ENCODE results near the gene PIGP.

Gene PIGP

DNA sequence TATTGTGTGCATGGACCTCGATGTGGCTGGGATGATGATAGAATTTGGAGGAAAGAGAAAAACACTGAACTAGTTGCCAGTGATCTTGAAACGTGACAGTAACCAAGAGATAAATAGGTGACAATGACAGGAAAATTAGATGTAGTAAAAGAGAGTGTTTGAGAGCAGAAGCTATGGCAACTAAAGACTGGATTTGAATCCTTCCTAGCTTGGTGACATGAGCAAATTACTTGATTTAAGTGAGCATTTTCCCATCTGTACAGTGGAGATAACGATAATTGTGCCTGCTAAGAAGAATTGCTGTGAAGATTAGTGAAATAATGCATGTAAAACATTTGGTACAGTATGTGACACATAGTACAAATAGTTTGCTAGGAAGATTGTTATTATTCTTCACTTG lies 12.9 kb upstream of the PIGP start:
- no peak overlapping the region for H3K4me3 ChIP-seq (ENCODE audit: low read depth, low read length)
- in situ Hi-C loops (cut with HindIII; ENCODE audit: low sequenced_read_pairs): no loop called here
- TF ChIP-seq, protein P1, sequence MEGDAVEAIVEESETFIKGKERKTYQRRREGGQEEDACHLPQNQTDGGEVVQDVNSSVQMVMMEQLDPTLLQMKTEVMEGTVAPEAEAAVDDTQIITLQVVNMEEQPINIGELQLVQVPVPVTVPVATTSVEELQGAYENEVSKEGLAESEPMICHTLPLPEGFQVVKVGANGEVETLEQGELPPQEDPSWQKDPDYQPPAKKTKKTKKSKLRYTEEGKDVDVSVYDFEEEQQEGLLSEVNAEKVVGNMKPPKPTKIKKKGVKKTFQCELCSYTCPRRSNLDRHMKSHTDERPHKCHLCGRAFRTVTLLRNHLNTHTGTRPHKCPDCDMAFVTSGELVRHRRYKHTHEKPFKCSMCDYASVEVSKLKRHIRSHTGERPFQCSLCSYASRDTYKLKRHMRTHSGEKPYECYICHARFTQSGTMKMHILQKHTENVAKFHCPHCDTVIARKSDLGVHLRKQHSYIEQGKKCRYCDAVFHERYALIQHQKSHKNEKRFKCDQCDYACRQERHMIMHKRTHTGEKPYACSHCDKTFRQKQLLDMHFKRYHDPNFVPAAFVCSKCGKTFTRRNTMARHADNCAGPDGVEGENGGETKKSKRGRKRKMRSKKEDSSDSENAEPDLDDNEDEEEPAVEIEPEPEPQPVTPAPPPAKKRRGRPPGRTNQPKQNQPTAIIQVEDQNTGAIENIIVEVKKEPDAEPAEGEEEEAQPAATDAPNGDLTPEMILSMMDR (IDR thresholded peaks at IDR 0.05; ENCODE audit: low read depth, low read length): no peak
- DNase-seq (ENCODE audit: low read depth, low spot score): no peak

DNA sequence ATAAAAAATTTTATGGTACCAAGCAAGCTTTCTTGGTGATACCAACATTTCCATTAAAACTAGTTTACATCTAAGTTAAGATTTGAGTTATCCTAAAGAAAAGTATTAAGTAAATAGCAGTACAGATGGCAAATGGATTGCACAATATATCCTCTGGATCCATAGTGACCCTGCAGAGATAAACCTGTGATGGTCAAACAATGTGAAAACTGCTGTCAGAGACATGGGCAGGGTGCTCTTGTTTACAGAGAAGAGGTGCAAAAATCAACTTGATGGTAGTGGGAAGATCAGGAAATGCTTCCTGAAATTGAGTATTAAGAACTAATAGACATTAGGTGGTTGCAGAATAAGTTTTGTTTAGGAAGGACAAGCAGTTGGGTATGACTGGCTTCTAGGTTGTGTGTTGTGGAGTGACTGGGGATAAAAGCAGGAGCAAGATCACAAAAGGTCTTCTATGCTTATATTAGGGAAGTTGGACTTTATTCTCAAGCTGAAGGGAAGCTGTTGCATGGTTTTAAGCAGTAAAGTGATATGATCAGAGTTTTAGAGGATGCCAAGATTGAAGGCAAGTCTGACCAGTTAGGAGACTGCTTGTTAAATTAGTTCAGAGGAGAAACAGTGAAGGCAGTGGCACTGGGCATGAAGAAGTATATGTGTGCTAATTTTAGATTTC lies 10.1 kb upstream of the PIGP start:
- H3K4me3 ChIP-seq (ENCODE audit: low read depth, low read length): no peak overlapping the region
- TF ChIP-seq, protein P1 (IDR thresholded peaks at IDR 0.05; ENCODE audit: low read depth, low read length): no peak
- no peak for DNase-seq (ENCODE audit: low read depth, low spot score)
- in situ Hi-C loops (cut with HindIII; ENCODE audit: low sequenced_read_pairs): no loop called here

DNA sequence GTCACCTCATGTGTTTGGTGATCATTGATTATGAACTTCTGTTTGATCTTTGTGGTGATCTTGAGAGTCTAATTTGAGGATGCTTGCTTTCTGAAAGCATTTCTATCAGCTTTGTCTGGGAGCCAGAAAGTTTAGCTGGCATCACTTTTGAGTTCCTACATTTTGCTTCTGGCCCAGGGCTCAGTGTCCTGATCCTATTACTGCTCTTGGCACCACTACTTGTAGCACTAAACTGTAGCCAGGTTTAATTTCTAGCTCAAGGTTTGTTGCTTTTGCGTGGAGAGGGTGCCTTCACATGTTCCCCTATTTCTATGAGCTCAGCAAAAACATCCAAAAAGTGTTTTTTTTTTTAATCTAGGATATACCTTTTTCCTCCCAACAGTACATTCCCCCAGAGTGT lies 9.5 kb upstream of the PIGP start:
- H3K4me3 ChIP-seq (ENCODE audit: low read depth, low read length): no peak overlapping the region
- TF ChIP-seq, protein P1 (IDR thresholded peaks at IDR 0.05; ENCODE audit: low read depth, low read length): no peak
- DNase-seq (ENCODE audit: low read depth, low spot score): no peak
- in situ Hi-C loops (cut with HindIII; ENCODE audit: low sequenced_read_pairs): no loop called here

DNA sequence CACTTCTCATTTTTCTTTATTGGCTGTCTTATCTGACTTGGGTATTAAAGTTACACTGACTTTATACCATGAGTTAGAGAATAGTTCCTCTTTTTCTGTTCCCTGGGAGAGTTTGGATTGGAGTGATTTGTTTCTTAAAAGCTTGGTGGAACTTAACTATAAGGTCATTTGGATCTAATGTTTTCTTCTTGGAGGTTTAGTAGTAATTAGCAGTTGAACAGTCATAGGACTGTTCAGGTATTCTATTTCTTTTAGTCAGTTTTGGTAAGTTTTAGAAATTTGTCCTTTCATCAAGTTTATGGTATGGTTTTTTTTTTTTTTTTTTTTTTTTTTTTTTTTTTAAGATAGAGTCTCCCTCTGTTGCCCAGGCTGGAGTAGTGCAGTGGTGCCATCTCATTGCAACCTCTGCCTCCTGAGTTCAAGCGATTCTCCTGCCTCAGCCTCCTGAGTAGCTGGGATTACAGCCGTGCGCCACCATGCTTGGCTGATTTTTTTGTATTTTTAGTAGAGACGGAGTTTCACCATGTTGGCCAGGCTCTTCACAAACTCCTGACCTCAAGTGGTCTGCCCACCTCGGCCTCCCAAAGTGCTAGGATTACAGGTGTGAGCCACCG lies 6.4 kb upstream of the PIGP start:
- TF ChIP-seq, protein P1 (IDR thresholded peaks at IDR 0.05; ENCODE audit: low read depth, low read length): peak; percentile 15
- in situ Hi-C loops (cut with HindIII; ENCODE audit: low sequenced_read_pairs): no loop called here
- H3K4me3 ChIP-seq (ENCODE audit: low read depth, low read length): no peak overlapping the region
- DNase-seq (ENCODE audit: low read depth, low spot score): no peak

DNA sequence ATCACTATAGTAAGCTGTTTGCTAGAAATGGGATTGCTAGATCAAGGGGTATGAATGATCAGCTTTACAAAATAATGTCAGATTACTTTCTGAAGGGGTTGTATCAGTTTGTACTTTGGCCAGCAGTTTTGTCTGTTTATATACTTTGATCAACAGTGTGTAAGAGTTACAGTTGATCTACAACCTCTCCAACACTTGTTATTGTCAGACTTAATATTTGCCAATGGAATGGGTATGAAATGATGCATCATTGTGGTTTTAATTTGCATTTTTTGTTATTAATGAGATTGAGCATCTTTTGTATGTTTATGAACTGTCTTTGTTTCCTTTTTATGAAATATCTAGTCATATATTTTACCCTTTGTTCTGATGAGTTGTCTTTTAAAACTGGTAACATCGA lies 4.5 kb upstream of the PIGP start:
- TF ChIP-seq, protein P1 (IDR thresholded peaks at IDR 0.05; ENCODE audit: low read depth, low read length): no peak
- in situ Hi-C loops (cut with HindIII; ENCODE audit: low sequenced_read_pairs): no loop called here
- no peak for DNase-seq (ENCODE audit: low read depth, low spot score)
- no peak overlapping the region for H3K4me3 ChIP-seq (ENCODE audit: low read depth, low read length)

DNA sequence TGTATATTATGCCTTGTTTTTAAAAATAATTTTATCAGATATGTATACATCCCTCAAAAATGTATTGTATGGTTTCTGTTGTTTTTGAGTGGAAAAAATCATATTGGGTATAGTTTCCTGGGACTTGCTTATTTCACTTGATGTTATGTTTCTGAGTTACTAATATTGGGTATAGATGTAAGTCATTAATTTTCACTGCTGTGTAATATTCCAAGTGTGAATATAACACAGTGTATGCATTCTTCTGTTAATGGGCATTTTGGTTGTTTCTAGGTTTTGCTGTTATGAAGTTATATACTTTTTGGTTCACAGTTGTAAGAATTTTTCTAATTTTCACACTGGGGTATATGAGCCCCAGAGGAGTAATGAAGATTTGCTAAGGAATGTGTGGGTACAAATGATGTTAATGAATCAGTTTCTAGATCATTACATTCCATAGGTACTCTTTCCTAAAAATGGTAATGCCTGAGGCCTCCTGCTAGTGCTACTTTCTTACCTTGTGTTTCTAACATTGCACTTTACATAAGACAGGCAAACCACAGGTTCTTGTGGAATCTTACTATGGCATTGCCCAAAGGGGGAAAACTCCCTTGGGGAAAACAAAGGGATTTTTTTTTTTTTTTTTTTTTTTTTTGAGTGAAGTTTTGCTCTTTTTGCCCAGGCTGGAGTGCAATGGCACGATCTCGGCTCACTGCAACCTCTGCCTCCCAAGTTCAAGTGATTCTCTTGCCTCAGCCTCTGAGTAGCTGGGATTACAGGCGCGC lies 3.4 kb upstream of the PIGP start:
- TF ChIP-seq, protein P1 (IDR thresholded peaks at IDR 0.05; ENCODE audit: low read depth, low read length): no peak
- no peak overlapping the region for H3K4me3 ChIP-seq (ENCODE audit: low read depth, low read length)
- in situ Hi-C loops (cut with HindIII; ENCODE audit: low sequenced_read_pairs): no loop called here
- no peak for DNase-seq (ENCODE audit: low read depth, low spot score)

All from astrocyte of the spinal cord (primary cell).